Measurements from ENCODE around the gene AKAP4. TPM values are rescaled to one million over a fixed set of nuclear protein-coding genes. Genes with fewer than 3 reads are reported as not detected.

Gene AKAP4
- total and polyA plus RNA-seq, 9 of the 15 experiments (the other 6 are each of a cell fraction or from before 2014, with no cell fraction given) = 0.05 to 0.36 (median 0.13) TPM

GRCh38 chrX:50198348-50198747, 2.5 kb downstream of the AKAP4 start (continued):
- TF ChIP-seq NR2C1 (IDR thresholded peaks at IDR 0.05) (no peak), NR2C1 (tag; IDR thresholded peaks at IDR 0.05) (0 out of 2 replicates have a peak, but pooled peaks have one; percentile 15), ZNF655 (CRISPR knock-in tag; IDR thresholded peaks at IDR 0.05) (no peak), NFE2 (IDR thresholded peaks at IDR 0.05; ENCODE audit: low read depth) (peak; percentile 36; the same call in 1 of the 2 replicates), SREBF1 (IDR thresholded peaks at IDR 0.05; ENCODE audit: borderline replicate concordance, low read depth, low read length) (peak; percentile 51; the same call in 1 of the 2 replicates), ZNF740 (CRISPR knock-in tag; IDR thresholded peaks at IDR 0.05) (no peak), ZNF740 (tag; IDR thresholded peaks at IDR 0.05) (no peak), TRIM25 (IDR thresholded peaks at IDR 0.05; ENCODE audit: borderline replicate concordance) (no peak), SRSF7 (optimal IDR thresholded peaks at IDR 0.05; ENCODE audit: low read depth, low read length) (no peak), STAG1 (CRISPR knock-in tag; IDR thresholded peaks at IDR 0.05; ENCODE audit: borderline replicate concordance) (no peak), HMG20A (CRISPR knock-in tag; conservative IDR thresholded peaks at IDR 0.05) (no peak), NR1H2 (CRISPR knock-in tag; IDR thresholded peaks at IDR 0.05) (no peak), HNRNPH1 (optimal IDR thresholded peaks at IDR 0.05; ENCODE audit: low read depth, low read length) (no peak), ZNF57 (CRISPR knock-in tag; IDR thresholded peaks at IDR 0.05) (no peak), KLF16 (IDR thresholded peaks at IDR 0.05) (peak; percentile 93), PKNOX1 (IDR thresholded peaks at IDR 0.05) (peak; percentile 91), ETV5 (CRISPR knock-in tag; IDR thresholded peaks at IDR 0.05; ENCODE audit: low read depth) (peak; percentile 54; the same call in 1 of the 2 replicates), BHLHE40 (IDR thresholded peaks at IDR 0.05; ENCODE audit: low read length) (no peak), MYNN (IDR thresholded peaks at IDR 0.05) (peak; percentile 68), MYNN (CRISPR knock-in tag; IDR thresholded peaks at IDR 0.05) (no peak), MCM7 (IDR thresholded peaks at IDR 0.05) (no peak), CBFA2T3 (IDR thresholded peaks at IDR 0.05) (peak; percentile 98), ZNF12 (CRISPR knock-in tag; IDR thresholded peaks at IDR 0.05) (no peak), ZC3H8 (IDR thresholded peaks at IDR 0.05) (no peak), TEAD1 (CRISPR knock-in tag; IDR thresholded peaks at IDR 0.05) (no peak), THRB (CRISPR knock-in tag; conservative IDR thresholded peaks at IDR 0.05) (no peak), EGR1 (conservative IDR thresholded peaks at IDR 0.05) (peak; percentile 32; the same call in 1 of the 2 replicates)

Measured in K562 (cell line).